Epithelial cell of esophagus (primary cell): Measurements from ENCODE around the gene VTI1B.
A peak's percentile ranks its signal among the peaks of the same experiment; 100 is the strongest.
"Not testable (repeated sequence)": the region's sequence is repeated elsewhere in the genome, so short reads cannot be mapped to it uniquely, and the experiment has no call there.

ENCODE experiments used
- DNase-seq: peaks from one replicate; pipeline ENCODE4 v3.0.0; 2010; ENCODE audit warnings: low read depth
- H3K4me3 ChIP-seq: 2 replicates; pipeline ENCODE4 v1.5.1; 2011; ENCODE audit warnings: mild to moderate bottlenecking, low read length, control low read depth
- CTCF ChIP-seq: IDR thresholded peaks from 2 replicates; pipeline ENCODE4 v1.5.1; 2011; ENCODE audit warnings: low read depth, mild to moderate bottlenecking, low read length, control low read depth, inconsistent platforms; ENCODE audit not compliant: insufficient read depth; ENCODE audit errors: missing control alignments

Gene VTI1B

GRCh38 chr14:67618617-67619063 lies 55.8 kb downstream of the VTI1B start:
- peak; percentile 72 for DNase-seq
- TF ChIP-seq CTCF, result peak; percentile 60
- no peak overlapping the region for H3K4me3 ChIP-seq

DNA sequence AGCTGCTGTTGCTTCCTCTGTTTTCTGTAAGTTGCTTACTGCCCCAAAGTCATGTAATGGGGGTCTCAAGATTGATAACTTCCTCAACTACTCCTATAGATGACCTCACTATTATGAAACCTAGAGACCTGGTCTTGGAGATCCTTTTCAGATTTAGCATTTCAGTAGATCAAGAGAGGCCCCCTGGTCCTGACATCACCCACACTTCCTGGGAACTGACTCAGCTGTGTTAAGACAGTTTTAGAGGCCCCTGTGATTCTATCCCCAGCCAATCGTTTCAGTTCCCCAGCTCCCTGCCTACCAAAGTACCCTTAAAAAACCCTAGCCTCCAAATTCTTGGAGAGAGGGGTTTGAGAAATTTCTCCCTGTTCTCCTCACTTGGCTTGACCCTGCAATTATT lies 63.9 kb downstream of the VTI1B start:
- no peak overlapping the region for H3K4me3 ChIP-seq
- no peak for TF ChIP-seq CTCF
- no peak for DNase-seq

DNA sequence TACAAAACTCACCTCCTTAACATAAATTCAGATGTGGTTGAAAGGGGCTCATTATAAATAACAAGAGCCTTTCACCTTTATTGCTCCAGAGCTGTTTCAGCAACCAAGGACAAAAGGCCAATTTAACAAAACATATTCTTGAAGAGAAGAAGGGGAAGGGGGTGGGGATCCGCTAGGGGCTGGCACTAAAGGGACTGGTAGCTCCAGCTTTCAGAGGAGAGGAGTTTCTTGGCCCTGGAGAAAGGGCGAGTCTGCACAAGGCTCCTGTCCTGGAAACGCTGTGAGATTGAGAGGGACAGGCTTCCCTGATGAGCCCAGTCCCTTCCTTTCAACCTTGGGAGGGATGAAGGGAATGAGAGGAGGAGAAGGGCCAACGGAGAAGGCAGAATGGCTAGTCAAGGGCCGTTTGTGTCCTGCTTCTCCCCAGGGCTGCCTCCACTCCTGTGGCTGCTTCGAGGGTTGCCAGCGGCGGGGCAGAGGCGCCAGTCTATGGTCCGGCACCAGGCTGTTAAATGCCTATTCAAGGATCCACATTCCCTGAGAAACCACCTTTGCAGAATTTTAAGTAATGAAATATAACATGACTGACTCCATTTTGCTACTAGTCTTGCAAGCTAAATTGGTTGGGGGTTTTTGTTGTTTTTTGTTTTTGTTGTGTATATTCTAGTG lies 64.7 kb downstream of the VTI1B start:
- no peak for TF ChIP-seq CTCF
- no peak for DNase-seq

DNA sequence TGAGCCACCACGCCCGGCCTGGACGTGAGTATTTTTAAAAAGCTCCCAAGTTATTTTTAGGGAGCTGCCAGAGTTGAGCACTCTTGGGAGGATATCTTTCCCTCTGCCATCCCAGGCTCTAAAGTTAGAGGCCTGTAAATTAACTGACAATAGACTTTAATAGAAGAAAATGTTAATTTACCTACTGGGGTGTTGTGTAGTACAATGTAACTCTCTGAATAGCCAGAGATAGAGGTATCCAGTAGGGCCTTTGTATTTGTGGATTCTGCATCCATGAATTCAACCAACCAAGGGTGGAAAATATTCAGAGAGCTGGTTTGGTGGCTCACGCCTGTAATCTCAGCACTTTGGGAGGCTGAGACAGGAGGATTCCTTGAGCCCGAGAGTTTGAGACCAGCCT lies 66.8 kb downstream of the VTI1B start:
- DNase-seq, result no peak
- no peak overlapping the region for H3K4me3 ChIP-seq
- no peak for TF ChIP-seq CTCF

More for the DNA sequence above, 64.7 kb downstream of the VTI1B start:
- no peak overlapping the region for H3K4me3 ChIP-seq

DNA sequence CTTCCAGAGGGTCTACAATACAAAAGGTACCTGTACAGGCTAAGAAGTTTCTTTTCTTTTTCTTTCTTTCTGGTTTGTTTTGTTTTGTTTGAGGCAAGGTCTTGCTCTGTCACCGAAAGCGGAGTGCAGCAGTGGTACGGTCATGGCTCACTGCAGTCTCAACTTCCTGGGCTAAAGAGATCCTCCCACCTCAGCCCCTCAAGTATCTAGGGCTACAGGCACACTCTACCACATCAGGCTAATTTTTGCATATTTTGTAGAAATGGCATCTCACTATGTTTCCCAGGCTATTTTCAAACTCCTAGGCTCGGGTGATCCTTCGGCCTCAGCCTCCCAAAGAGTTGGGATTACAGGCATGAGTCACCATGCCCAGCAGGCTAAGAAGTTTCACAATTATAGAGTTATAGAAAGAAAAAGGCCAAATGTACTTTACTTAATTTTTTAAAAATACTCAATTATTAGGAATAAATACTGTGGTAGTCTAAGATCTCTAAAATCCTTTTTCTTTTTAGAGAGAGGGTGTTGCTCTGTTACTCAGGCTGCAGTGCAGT lies 71.4 kb downstream of the VTI1B start:
- no peak for TF ChIP-seq CTCF
- DNase-seq, result peak; percentile 57
- H3K4me3 ChIP-seq, result no peak overlapping the region

DNA sequence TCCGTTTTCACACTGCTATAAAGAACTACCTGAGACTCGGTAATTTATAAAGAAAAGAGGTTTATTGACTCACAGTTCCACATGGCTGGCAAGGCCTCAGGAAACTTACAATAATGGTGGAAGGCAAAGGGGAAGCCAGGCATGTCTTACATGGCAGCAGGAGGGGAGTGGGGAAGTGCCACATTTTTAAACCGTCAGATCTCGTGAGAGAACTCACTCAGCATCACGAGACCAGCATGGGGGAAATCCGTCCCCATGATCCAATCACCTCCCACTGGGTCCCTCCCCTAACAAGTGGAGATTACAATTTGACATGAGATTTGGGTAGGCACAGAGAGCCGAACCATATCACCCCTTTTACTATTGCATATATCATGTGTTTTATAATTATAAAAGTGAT lies 72.4 kb downstream of the VTI1B start:
- H3K4me3 ChIP-seq, result no peak overlapping the region
- TF ChIP-seq CTCF, result no peak

DNA sequence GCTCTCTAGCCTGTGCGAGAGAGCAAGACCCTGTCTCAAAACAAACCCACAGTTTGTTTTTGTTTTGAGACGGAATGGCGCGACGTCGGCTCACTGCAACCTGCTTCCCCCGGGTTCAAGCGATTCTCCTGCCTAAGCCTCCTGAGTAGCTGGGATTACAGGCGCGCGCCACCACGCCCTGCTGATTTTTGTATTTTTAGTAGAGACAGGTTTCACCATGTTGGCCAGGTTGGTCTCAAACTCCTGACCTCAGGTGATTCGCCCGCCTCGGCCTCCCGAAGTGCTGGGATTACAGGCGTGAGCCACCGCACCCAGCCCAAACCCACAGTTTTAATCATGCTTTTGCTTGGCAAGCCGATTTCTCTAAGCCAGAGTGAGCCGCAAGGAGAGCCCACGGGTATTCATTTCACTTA lies 73.9 kb downstream of the VTI1B start:
- H3K4me3 ChIP-seq, result peak overlapping the region; percentile 82
- not testable (repeated sequence) for DNase-seq

More for the DNA sequence above, 72.4 kb downstream of the VTI1B start:
- DNase-seq, result no peak
